ENCODE measurements around the gene CLDN34.

Gene CLDN34, protein sequence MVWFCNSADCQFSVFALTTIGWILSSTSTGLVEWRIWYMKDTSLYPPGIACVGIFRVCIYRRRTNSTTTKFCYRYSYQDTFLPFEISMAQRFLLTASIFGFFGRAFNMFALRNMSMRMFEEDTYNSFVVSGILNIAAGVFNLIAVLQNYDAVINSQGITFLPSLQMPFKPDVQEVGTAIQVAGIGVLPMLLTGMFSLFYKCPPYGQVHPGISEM

GRCh38 chrX:9966775-9967408 lies at the start of gene CLDN34:
TSS of gene CLDN34 (plus strand) at chrX:9967358. CDS start at chrX:9967358, 0 bp downstream.
- CTCF ChIA-PET, result no interaction called here
- POLR2A ChIA-PET, result no interaction called here
- TF ChIP-seq LEF1 (IDR thresholded peaks at IDR 0.05; ENCODE audit: borderline replicate concordance) (no peak), HDGF (IDR thresholded peaks at IDR 0.05; ENCODE audit: borderline replicate concordance) (no peak), FOXA1 (IDR thresholded peaks at IDR 0.05) (no peak), ZNF384 (IDR thresholded peaks at IDR 0.05) (no peak), TARDBP (IDR thresholded peaks at IDR 0.05) (no peak), ARNT (IDR thresholded peaks at IDR 0.05) (no peak), L3MBTL2 (conservative IDR thresholded peaks at IDR 0.05) (no peak), ELF4 (IDR thresholded peaks at IDR 0.05) (no peak), SUZ12 (IDR thresholded peaks at IDR 0.05) (no peak), NFRKB (IDR thresholded peaks at IDR 0.05) (no peak), BHLHE40 (IDR thresholded peaks at IDR 0.05; ENCODE audit: borderline replicate concordance) (no peak), FOXK2 (IDR thresholded peaks at IDR 0.05) (no peak), SP1 (IDR thresholded peaks at IDR 0.05) (no peak), CTBP1 (IDR thresholded peaks at IDR 0.05; ENCODE audit: borderline replicate concordance) (no peak), FOXM1 (IDR thresholded peaks at IDR 0.05; ENCODE audit: borderline replicate concordance) (no peak)
- TF ChIP-seq, protein P1, sequence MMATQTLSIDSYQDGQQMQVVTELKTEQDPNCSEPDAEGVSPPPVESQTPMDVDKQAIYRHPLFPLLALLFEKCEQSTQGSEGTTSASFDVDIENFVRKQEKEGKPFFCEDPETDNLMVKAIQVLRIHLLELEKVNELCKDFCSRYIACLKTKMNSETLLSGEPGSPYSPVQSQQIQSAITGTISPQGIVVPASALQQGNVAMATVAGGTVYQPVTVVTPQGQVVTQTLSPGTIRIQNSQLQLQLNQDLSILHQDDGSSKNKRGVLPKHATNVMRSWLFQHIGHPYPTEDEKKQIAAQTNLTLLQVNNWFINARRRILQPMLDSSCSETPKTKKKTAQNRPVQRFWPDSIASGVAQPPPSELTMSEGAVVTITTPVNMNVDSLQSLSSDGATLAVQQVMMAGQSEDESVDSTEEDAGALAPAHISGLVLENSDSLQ (IDR thresholded peaks at IDR 0.05), result no peak

GRCh38 chrX:9917861-9918260 lies 49.3 kb upstream of the CLDN34 start:
- DNase-seq (ENCODE audit: extremely low spot score), result no peak
- POLR2A ChIA-PET, result no interaction called here
- TF ChIP-seq ZNF384 (IDR thresholded peaks at IDR 0.05) (no peak), L3MBTL2 (conservative IDR thresholded peaks at IDR 0.05) (no peak), ARNT (IDR thresholded peaks at IDR 0.05) (no peak), BHLHE40 (IDR thresholded peaks at IDR 0.05; ENCODE audit: borderline replicate concordance) (no peak), SUZ12 (IDR thresholded peaks at IDR 0.05) (no peak), TARDBP (IDR thresholded peaks at IDR 0.05) (no peak), ELF4 (IDR thresholded peaks at IDR 0.05) (no peak), NFRKB (IDR thresholded peaks at IDR 0.05) (no peak), CTBP1 (IDR thresholded peaks at IDR 0.05; ENCODE audit: borderline replicate concordance) (no peak)
- CTCF ChIA-PET, result no interaction called here

More at GRCh38 chrX:9966775-9967408, at the start of gene CLDN34:
- no peak for DNase-seq (ENCODE audit: extremely low spot score)

DNA sequence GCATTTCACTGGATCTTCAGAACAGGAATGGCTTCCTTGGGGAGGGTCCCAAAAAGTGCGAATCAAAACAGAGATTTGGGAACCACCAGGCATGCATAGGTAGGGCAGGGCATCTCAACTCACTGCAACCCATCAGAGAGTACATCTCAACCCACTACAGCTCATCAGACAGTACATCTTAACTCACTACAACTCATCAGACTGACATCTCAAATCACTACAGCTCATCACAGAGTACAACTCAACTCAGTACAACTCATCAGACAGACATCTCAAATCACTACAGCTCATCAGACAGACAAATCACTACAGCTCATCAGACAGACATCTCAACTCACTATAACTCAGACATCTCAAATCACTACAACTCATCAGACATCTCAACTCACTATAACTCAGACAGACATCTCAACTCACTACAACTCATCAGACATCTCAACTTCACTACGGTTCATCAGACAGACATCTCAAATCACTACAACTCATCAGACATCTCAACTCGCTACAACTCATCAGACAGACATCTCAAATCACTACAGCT lies 47.5 kb upstream of the CLDN34 start:
- CTCF ChIA-PET, result no interaction called here
- POLR2A ChIA-PET, result no interaction called here
- no peak for DNase-seq (ENCODE audit: extremely low spot score)
- no peak for TF ChIP-seq ARNT (IDR thresholded peaks at IDR 0.05)
- TF ChIP-seq CTBP1 (IDR thresholded peaks at IDR 0.05; ENCODE audit: borderline replicate concordance), result no peak
- no peak for TF ChIP-seq FOXM1 (IDR thresholded peaks at IDR 0.05; ENCODE audit: borderline replicate concordance)
- TF ChIP-seq LEF1 (IDR thresholded peaks at IDR 0.05; ENCODE audit: borderline replicate concordance), result no peak
- TF ChIP-seq ZNF384 (IDR thresholded peaks at IDR 0.05), result no peak
- no peak for TF ChIP-seq TARDBP (IDR thresholded peaks at IDR 0.05)
- no peak for TF ChIP-seq FOXA1 (IDR thresholded peaks at IDR 0.05)

GRCh38 chrX:9921407-9921806 lies 45.8 kb upstream of the CLDN34 start:
- no peak for TF ChIP-seq FOXA1 (IDR thresholded peaks at IDR 0.05)
- no peak for TF ChIP-seq ZNF384 (IDR thresholded peaks at IDR 0.05)
- TF ChIP-seq LEF1 (IDR thresholded peaks at IDR 0.05; ENCODE audit: borderline replicate concordance), result no peak
- ChIA-PET CTCF (no interaction called here), POLR2A (no interaction called here)
- no peak for DNase-seq (ENCODE audit: extremely low spot score)

- DNase-seq (ENCODE audit: extremely low spot score), result no peak
- ChIA-PET CTCF (no interaction called here), POLR2A (no interaction called here)
- TF ChIP-seq ARNT (IDR thresholded peaks at IDR 0.05), result no peak
Observed at GRCh38 chrX:9923357-9923756, 43.8 kb upstream of the CLDN34 start.

DNA sequence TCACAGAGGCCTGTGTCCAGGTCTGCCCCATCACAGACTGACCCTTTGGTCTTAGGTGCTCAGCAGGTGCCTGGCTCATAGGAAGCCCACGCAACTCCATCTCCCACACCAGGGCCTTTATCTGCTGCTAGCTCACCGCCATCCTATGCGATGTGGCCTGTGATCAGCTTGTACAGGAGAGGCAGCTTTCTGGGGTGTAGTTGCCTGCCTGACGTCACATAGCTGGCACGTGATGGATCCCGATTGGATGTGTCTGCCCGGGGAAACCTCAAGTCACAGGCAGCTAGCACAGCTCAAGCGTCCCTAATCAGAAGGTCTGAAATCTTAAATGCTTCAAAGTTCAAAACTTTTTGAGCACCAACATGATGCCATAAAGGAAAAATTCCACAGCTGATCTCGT lies 41.2 kb upstream of the CLDN34 start:
- no peak for DNase-seq (ENCODE audit: extremely low spot score)
- POLR2A ChIA-PET, result no interaction called here
- TF ChIP-seq L3MBTL2 (conservative IDR thresholded peaks at IDR 0.05), result no peak
- TF ChIP-seq FOXK2 (IDR thresholded peaks at IDR 0.05), result no peak
- no peak for TF ChIP-seq CTBP1 (IDR thresholded peaks at IDR 0.05; ENCODE audit: borderline replicate concordance)
- TF ChIP-seq ELF4 (IDR thresholded peaks at IDR 0.05), result no peak
- TF ChIP-seq ZNF384 (IDR thresholded peaks at IDR 0.05), result no peak
- no peak for TF ChIP-seq TARDBP (IDR thresholded peaks at IDR 0.05)
- no peak for TF ChIP-seq ARNT (IDR thresholded peaks at IDR 0.05)
- no peak for TF ChIP-seq SP1 (IDR thresholded peaks at IDR 0.05)
- CTCF ChIA-PET, result no interaction called here

- ChIA-PET POLR2A (no interaction called here), CTCF (interaction anchor here (0.6 kb wide), 1 partner anchor 175 kb away, joined by 5 read pairs; no protein-coding TSS in a partner anchor)
Observed at GRCh38 chrX:9927698-9928482, 39.3 kb upstream of the CLDN34 start.

More at GRCh38 chrX:9927698-9928482, 39.3 kb upstream of the CLDN34 start:
- TF ChIP-seq ARNT (IDR thresholded peaks at IDR 0.05), result no peak
- no peak for TF ChIP-seq CTBP1 (IDR thresholded peaks at IDR 0.05; ENCODE audit: borderline replicate concordance)
- TF ChIP-seq ELF4 (IDR thresholded peaks at IDR 0.05), result no peak
- no peak for TF ChIP-seq SP1 (IDR thresholded peaks at IDR 0.05)
- TF ChIP-seq FOXK2 (IDR thresholded peaks at IDR 0.05), result no peak
- no peak for DNase-seq (ENCODE audit: extremely low spot score)
